Testis (tissue), 3 donors: ENCODE measurements around the gene OTULIN. TPM values are rescaled to one million over a fixed set of nuclear protein-coding genes. Genes with fewer than 3 reads are reported as not detected.

Source experiments
- DNase-seq: peaks from one replicate; pipeline ENCODE4 v3.0.0-alpha.2; 2019
- H3K27ac ChIP-seq, 2 donors: fragments of 200-600 bp; sonication (generic); one replicate each; pipeline ENCODE4 v1.5.1; 2019
- H3K27me3 ChIP-seq: fragments of 200-600 bp; sonication (generic); one replicate; pipeline ENCODE4 v1.5.1; 2019
- H3K36me3 ChIP-seq: fragments of 200-600 bp; sonication (generic); one replicate; pipeline ENCODE4 v1.5.1; 2017; ENCODE audit warnings: low read depth; ENCODE audit errors: missing control alignments
- H3K4me1 ChIP-seq: fragments of 200-600 bp; sonication (generic); one replicate; pipeline ENCODE4 v1.5.1; 2019
- H3K4me3 ChIP-seq, 2 donors: fragments of 200-600 bp; sonication (generic); one replicate each; pipeline ENCODE4 v1.5.1; 2017 to 2019
- H3K9me3 ChIP-seq: fragments of 200-600 bp; sonication (generic); one replicate; pipeline ENCODE4 v1.5.1; 2017
- POLR2A ChIP-seq: fragments of 450-650 bp; IDR thresholded peaks from one replicate; pipeline ENCODE4 v1.6.1; 2017; ENCODE audit warnings: antibody characterized with exemption, mild to moderate bottlenecking, moderate library complexity
- WGBS, 2 donors: methylation state at CpG; one replicate each; pipeline ENCODE4 v1.1.5; 2018; 5-methylcytosine and 5-hydroxymethylcytosine counted together
- intact Hi-C: fragments of 100-400 bp; cut with DNase I; formaldehyde crosslinking; loops from one replicate; pipeline ENCODE4 v1.15.1; 2023; ENCODE audit warnings: low total_unique reads
- polyA plus RNA-seq: library from polyadenylated mRNA; stranded (reverse); fragments of 350-450 nt; fragmentation: Illumina TruSeq; extraction: RNeasy Lipid Tissue Mini Kit (QIAGEN cat#74804); gene quantifications from one replicate; pipeline ENCODE4 v1.2.3, GENCODE V29; 2014; ENCODE audit warnings: low read depth, low replicate concordance; ENCODE audit not compliant: insufficient read depth
- total RNA-seq, 2 donors: library from RNA; depleted of rRNA; stranded (reverse); fragments of >200 nt; gene quantifications; one replicate each; pipeline ENCODE4 v1.2.3, GENCODE V29; 2016
- TF ChIP-seq, protein P1 (sequence below), 3 experiments: fragments of 450-650 bp in 2 of 3; fragments of 200-600 bp in 1 of 3; sonication (generic) in 1 of 3; IDR thresholded peaks; one replicate each; pipeline ENCODE4 v1.5.1; 2016 to 2019; ENCODE audit warnings: antibody characterized with exemption in 3 of 3, mild to moderate bottlenecking in 2 of 3, moderate library complexity in 1 of 3

OTULIN gene
- total and polyA plus RNA-seq, 3 donors from 2014 or later: 32.7 to 41.0 (median 33.8) TPM

DNA sequence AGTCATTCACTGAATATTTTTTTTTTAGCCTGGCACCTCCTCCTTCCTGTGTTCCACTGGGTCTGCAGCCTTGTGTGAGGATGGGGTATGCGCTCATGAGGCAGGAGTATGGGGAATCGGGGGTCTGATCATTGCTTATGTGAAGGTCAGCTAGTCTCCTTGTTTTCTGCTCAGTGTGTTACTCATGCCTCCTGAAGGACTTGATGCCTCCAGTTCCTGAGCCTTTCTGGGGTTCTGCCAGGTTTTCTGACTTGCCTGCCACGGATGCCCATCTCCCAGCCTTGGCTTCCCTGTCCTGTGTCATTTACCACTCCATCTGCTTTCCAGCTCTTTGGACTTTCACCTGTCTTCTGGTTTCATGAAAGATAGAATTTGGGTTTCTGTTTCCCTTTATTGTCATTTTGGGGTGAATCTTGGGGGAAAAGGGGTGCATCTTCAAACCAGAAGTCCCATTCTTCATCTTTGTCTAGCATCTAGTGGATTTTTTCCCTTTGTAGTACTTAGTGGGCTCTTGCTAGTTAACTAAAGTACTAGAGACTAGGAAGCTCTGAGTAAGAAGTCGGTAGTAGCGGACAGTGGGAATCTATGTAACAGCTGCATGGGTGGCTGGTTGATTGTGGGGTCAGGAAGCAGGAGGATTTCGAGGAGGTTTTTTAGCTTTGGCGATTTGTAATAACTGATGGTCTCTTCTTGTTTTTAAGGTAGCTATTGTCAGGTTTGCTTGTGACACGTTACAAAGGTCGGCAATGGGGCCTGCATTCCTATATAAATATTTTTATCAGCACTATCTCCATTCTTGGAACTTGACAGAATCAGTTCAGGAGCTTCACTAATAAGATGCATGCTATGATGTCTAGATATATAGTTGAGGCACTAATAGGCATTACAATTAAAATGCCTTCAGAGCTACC lies 8.2 kb downstream of the OTULIN start:
- no peaks in the 10 kb centered on the region for H3K27me3 ChIP-seq
- no peak overlapping the region for H3K27ac ChIP-seq
- H3K4me3 ChIP-seq: no peak overlapping the region
- H3K4me1 ChIP-seq: no peaks in the 10 kb centered on the region
- no peak for DNase-seq
- no peaks in the 10 kb centered on the region for H3K36me3 ChIP-seq
- intact Hi-C loops: no loop called here
- TF ChIP-seq, protein P1, sequence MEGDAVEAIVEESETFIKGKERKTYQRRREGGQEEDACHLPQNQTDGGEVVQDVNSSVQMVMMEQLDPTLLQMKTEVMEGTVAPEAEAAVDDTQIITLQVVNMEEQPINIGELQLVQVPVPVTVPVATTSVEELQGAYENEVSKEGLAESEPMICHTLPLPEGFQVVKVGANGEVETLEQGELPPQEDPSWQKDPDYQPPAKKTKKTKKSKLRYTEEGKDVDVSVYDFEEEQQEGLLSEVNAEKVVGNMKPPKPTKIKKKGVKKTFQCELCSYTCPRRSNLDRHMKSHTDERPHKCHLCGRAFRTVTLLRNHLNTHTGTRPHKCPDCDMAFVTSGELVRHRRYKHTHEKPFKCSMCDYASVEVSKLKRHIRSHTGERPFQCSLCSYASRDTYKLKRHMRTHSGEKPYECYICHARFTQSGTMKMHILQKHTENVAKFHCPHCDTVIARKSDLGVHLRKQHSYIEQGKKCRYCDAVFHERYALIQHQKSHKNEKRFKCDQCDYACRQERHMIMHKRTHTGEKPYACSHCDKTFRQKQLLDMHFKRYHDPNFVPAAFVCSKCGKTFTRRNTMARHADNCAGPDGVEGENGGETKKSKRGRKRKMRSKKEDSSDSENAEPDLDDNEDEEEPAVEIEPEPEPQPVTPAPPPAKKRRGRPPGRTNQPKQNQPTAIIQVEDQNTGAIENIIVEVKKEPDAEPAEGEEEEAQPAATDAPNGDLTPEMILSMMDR (IDR thresholded peaks at IDR 0.05): no peak
- no peak for TF ChIP-seq POLR2A
- no peaks in the 10 kb centered on the region for H3K9me3 ChIP-seq
- 89 to 90% methylated on average over 9 of the region's 9 CpGs for WGBS, 2 donors

DNA sequence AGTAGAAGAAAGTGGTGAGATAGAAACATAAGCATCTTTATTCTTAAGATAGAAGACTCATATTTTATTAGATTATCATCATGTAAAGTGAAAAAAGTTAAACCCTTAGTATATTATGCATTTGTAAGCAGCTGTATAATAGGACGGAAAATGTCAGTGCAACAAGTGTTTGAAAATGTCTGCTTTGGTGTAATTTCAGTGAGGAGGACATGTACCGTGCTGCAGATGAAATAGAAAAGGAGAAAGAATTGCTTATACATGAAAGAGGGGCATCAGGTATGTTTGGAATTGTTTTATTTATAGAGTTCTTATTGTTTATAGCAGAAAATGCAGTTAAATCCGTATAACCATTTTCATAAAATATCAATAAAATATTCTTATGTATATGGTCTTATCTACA lies 8.9 kb downstream of the OTULIN start:
- WGBS, 2 donors: 89 to 92% methylated on average over 3 of the region's 3 CpGs
- TF ChIP-seq, protein P1 (IDR thresholded peaks at IDR 0.05): no peak
- no peak for TF ChIP-seq POLR2A

DNA sequence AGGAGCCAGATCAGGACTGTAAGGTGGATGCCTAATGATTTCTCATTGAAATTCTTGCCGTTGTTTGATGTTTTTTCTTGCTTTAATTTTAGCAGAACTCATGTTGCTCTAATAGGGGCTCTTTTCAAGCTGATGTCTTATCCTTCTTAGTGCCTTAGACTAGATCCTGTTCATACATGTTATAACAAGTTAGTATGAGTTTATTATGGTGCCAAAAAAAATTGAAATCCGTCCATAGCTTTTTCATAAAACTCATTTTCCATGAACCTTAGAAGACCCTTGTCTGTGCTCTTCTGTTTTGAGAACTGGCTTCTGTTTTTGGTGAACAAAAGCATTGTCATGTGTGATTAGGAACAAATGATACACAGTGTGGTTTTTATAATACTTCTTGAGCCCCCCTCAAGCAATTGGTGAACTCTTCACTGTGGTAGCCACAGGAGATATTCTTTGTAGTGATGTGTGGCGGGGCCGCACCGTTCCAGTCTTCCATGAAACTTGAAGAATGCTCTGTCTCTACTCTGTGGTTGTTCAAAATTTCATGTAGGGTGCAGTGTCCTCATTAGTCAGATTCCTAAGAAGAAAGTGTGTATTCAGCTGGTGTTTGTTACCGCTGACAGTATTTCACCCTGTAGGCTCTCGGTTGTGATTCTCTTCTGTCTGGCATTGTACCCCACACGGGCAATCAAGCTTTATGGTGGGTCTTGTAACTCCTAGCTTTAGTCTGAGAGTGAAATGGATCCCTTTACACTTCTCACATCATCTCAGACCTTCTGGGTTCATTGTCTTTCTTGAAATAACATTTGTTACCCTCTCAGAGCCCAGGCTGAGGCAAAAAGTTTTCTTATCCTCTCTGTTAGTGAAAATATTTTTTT lies 10.7 kb downstream of the OTULIN start:
- TF ChIP-seq POLR2A: no peak
- TF ChIP-seq, protein P1 (IDR thresholded peaks at IDR 0.05): no peak
- no peaks in the 10 kb centered on the region for H3K4me1 ChIP-seq
- H3K27me3 ChIP-seq: no peaks in the 10 kb centered on the region
- no peaks in the 10 kb centered on the region for H3K36me3 ChIP-seq
- H3K4me3 ChIP-seq: no peak overlapping the region
- WGBS, 2 donors: 78 to 86% methylated on average over 8 of the region's 8 CpGs
- no peaks in the 10 kb centered on the region for H3K9me3 ChIP-seq
- DNase-seq: no peak
- intact Hi-C loops: no loop called here
- H3K27ac ChIP-seq: no peak overlapping the region

More for the DNA sequence above, 8.9 kb downstream of the OTULIN start:
- H3K36me3 ChIP-seq: no peaks in the 10 kb centered on the region
- no peaks in the 10 kb centered on the region for H3K4me1 ChIP-seq
- H3K9me3 ChIP-seq: no peaks in the 10 kb centered on the region
- no peaks in the 10 kb centered on the region for H3K27me3 ChIP-seq
- H3K27ac ChIP-seq: no peak overlapping the region
- no peak overlapping the region for H3K4me3 ChIP-seq
- DNase-seq: no peak
- intact Hi-C loops: no loop called here

DNA sequence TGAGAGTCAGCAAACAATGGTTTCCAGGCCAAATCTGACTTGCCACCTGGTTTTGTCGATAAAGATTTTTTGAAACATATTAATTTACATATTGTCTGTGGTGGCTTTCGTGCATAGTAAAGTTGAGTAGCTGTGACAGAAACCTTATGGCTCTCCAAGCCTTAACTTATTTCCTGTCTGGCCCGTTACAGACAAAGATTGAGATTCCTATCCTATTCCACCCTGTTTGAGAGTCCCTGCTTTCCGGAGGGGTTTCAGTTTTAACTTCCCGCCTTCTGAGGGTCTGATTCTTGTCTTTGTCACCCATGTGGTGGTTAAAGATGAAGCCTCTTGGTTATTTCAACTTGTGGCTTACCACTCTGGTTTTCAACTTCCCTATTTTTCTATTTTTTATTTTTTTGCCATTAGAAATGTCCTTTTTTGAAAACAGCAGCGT lies 11.4 kb downstream of the OTULIN start:
- no peaks in the 10 kb centered on the region for H3K27me3 ChIP-seq
- no peak overlapping the region for H3K4me3 ChIP-seq
- H3K9me3 ChIP-seq: no peaks in the 10 kb centered on the region
- DNase-seq: no peak
- no peaks in the 10 kb centered on the region for H3K4me1 ChIP-seq
- intact Hi-C loops: no loop called here
- H3K36me3 ChIP-seq: no peaks in the 10 kb centered on the region
- H3K27ac ChIP-seq: no peak overlapping the region
- WGBS, 2 donors: 90% methylated on average over 6 of the region's 6 CpGs
- TF ChIP-seq, protein P1 (IDR thresholded peaks at IDR 0.05): no peak
- TF ChIP-seq POLR2A: no peak
